H9 (cell line): ENCODE measurements around the gene EXOSC2. TPM values are rescaled to one million over a fixed set of nuclear protein-coding genes. Genes with fewer than 3 reads are reported as not detected.

Experiments
- DNase-seq: peaks from one replicate; pipeline ENCODE4 v3.0.0-alpha.2; 2017
- H2AFZ ChIP-seq: one replicate; pipeline ENCODE4 v1.6.1; 2013; ENCODE audit warnings: mild to moderate bottlenecking, low read length, control low read depth, moderate library complexity
- H2AK5ac ChIP-seq: 2 replicates; pipeline ENCODE4 v1.6.1; 2013; ENCODE audit warnings: low read length, control low read depth, mixed read lengths; ENCODE audit not compliant: insufficient read length
- H2BK120ac ChIP-seq: one replicate; pipeline ENCODE4 v1.6.1; 2013; ENCODE audit warnings: low read depth, mild to moderate bottlenecking, low read length, control low read depth, inconsistent platforms; ENCODE audit not compliant: poor library complexity, severe bottlenecking
- H2BK12ac ChIP-seq: 2 replicates; pipeline ENCODE4 v1.6.1; 2013; ENCODE audit warnings: low read length, control low read depth, mixed read lengths, low read depth; ENCODE audit not compliant: insufficient read length
- H2BK15ac ChIP-seq: 2 replicates; pipeline ENCODE4 v1.6.1; 2013; ENCODE audit warnings: low read depth, low read length, control low read depth
- H2BK20ac ChIP-seq: one replicate; pipeline ENCODE4 v1.6.1; 2013; ENCODE audit warnings: low read depth, mild to moderate bottlenecking, low read length, control low read depth, inconsistent platforms; ENCODE audit not compliant: poor library complexity, severe bottlenecking
- H2BK5ac ChIP-seq: 2 replicates; pipeline ENCODE4 v1.6.1; 2013; ENCODE audit warnings: low read length, control low read depth, mixed read lengths; ENCODE audit not compliant: insufficient read length
- H3K14ac ChIP-seq: 2 replicates; pipeline ENCODE4 v1.6.1; 2013; ENCODE audit warnings: low read length, control low read depth; ENCODE audit not compliant: insufficient read depth
- H3K18ac ChIP-seq: 2 replicates; pipeline ENCODE4 v1.6.1; 2013; ENCODE audit warnings: low read depth, mild to moderate bottlenecking, mixed read lengths, low read length, control low read depth; ENCODE audit not compliant: insufficient read length
- H3K23ac ChIP-seq: 2 replicates; pipeline ENCODE4 v1.6.1; 2013; ENCODE audit warnings: low read length, control low read depth, mixed read lengths, low read depth; ENCODE audit not compliant: insufficient read length
- H3K23me2 ChIP-seq: 2 replicates; pipeline ENCODE4 v1.6.1; 2013; ENCODE audit warnings: low read depth, mild to moderate bottlenecking, mixed read lengths, low read length, control low read depth; ENCODE audit not compliant: insufficient read length, poor library complexity, severe bottlenecking
- H3K27ac ChIP-seq: 2 replicates; pipeline ENCODE4 v1.5.1; 2013; ENCODE audit warnings: low read length, control low read depth, mixed read lengths, low read depth; ENCODE audit not compliant: insufficient read length
- H3K27me3 ChIP-seq: 2 replicates; pipeline ENCODE4 v1.6.1; 2013; ENCODE audit warnings: low read length, control low read depth, inconsistent platforms; ENCODE audit not compliant: insufficient read depth
- H3K4ac ChIP-seq: 2 replicates; pipeline ENCODE4 v1.6.1; 2013; ENCODE audit warnings: low read depth, mild to moderate bottlenecking, control low read depth, inconsistent platforms, low read length, moderate library complexity
- H3K4me1 ChIP-seq: 2 replicates; pipeline ENCODE4 v1.6.1; 2013; ENCODE audit warnings: low read length, control low read depth, inconsistent platforms; ENCODE audit not compliant: insufficient read depth
- H3K4me2 ChIP-seq: 2 replicates; pipeline ENCODE4 v1.6.1; 2013; ENCODE audit warnings: low read length, control low read depth, mixed read lengths; ENCODE audit not compliant: insufficient read length, insufficient read depth
- H3K56ac ChIP-seq: 2 replicates; pipeline ENCODE4 v1.6.1; 2013; ENCODE audit warnings: low read depth, mild to moderate bottlenecking, mixed read lengths, low read length, control low read depth; ENCODE audit not compliant: insufficient read length
- H3K79me1 ChIP-seq: 2 replicates; pipeline ENCODE4 v1.6.1; 2013; ENCODE audit warnings: low read depth, mild to moderate bottlenecking, moderate library complexity, low read length, control low read depth, inconsistent platforms; ENCODE audit not compliant: insufficient read depth, poor library complexity, severe bottlenecking
- H3K79me2 ChIP-seq: 2 replicates; pipeline ENCODE4 v1.6.1; 2013; ENCODE audit warnings: low read length, control low read depth, inconsistent platforms; ENCODE audit not compliant: insufficient read depth
- H3K9ac ChIP-seq: 2 replicates; pipeline ENCODE4 v1.6.1; 2013; ENCODE audit warnings: low read length, control low read depth, mixed read lengths; ENCODE audit not compliant: insufficient read length; ENCODE audit errors: extremely low read depth
- H3K9me3 ChIP-seq: one replicate; pipeline ENCODE4 v1.6.1; 2013; ENCODE audit warnings: low read depth, low read length, inconsistent platforms; ENCODE audit not compliant: control insufficient read depth
- H3T11ph ChIP-seq: one replicate; pipeline ENCODE4 v1.6.1; 2013; ENCODE audit warnings: mild to moderate bottlenecking, low read length, control low read depth, inconsistent platforms
- H4K20me1 ChIP-seq: one replicate; pipeline ENCODE4 v1.6.1; 2013; ENCODE audit not compliant: control insufficient read depth, insufficient read length, insufficient read depth
- H4K5ac ChIP-seq: 2 replicates; pipeline ENCODE4 v1.6.1; 2013; ENCODE audit warnings: low read depth, mild to moderate bottlenecking, mixed read lengths, low read length, control low read depth; ENCODE audit not compliant: insufficient read length
- H4K8ac ChIP-seq: replicated peaks from 2 replicates; pipeline ENCODE4 v1.6.1; 2013; ENCODE audit warnings: low read length, control low read depth, mixed read lengths, low read depth; ENCODE audit not compliant: insufficient read length
- H4K91ac ChIP-seq: 2 replicates; pipeline ENCODE4 v1.6.1; 2013; ENCODE audit warnings: low read depth, mild to moderate bottlenecking, moderate library complexity, mixed read lengths, low read length, control low read depth; ENCODE audit not compliant: insufficient read length
- H3K27ac Mint-ChIP-seq, 3 experiments: 2 replicates in 2 of 3; 3 replicates in 1 of 3; pipeline ENCODE4 v1.8.0; 2020 to 2021; ENCODE audit warnings: mixed read lengths in 3 of 3, mild to moderate bottlenecking in 1 of 3, moderate library complexity in 1 of 3
- H3K27me3 Mint-ChIP-seq: 2 replicates; pipeline ENCODE4 v1.8.0; 2021; ENCODE audit warnings: low read depth, mild to moderate bottlenecking, moderate library complexity, mixed read lengths
- H3K36me3 Mint-ChIP-seq, 3 experiments: 2 replicates in 2 of 3; 3 replicates in 1 of 3; pipeline ENCODE4 v1.8.0; 2020 to 2021; ENCODE audit warnings: low read depth in 3 of 3, mixed read lengths in 3 of 3; ENCODE audit not compliant: insufficient read depth in 1 of 3
- H3K4me1 Mint-ChIP-seq, 2 experiments: 2 replicates each; pipeline ENCODE4 v1.8.0; 2020; ENCODE audit warnings: mixed read lengths in 2 of 2
- H3K4me3 Mint-ChIP-seq, 2 experiments: 2 replicates in 1 of 2; 3 replicates in 1 of 2; pipeline ENCODE4 v1.8.0; 2020 to 2021; ENCODE audit warnings: mild to moderate bottlenecking in 2 of 2, mixed read lengths in 2 of 2, moderate library complexity in 1 of 2
- H3K9me3 Mint-ChIP-seq, 2 experiments: 2 replicates in 1 of 2; 3 replicates in 1 of 2; pipeline ENCODE4 v1.8.0; 2020; ENCODE audit warnings: mild to moderate bottlenecking in 2 of 2, mixed read lengths in 2 of 2, moderate library complexity in 1 of 2
- WGBS: extraction: QIAGEN DNeasy Blood & Tissue Kit; methylation state at CpG from one replicate; pipeline ENCODE4 v1.1.7; 2013; ENCODE audit warnings: missing lambda C conversion rate, low lambda C conversion rate, mixed read lengths; ENCODE audit not compliant: insufficient read length; ENCODE audit errors: extremely low coverage; 5-methylcytosine and 5-hydroxymethylcytosine counted together
- total RNA-seq: library from RNA; stranded (reverse); gene quantifications from 2 replicates; pipeline ENCODE4 v1.2.1, GENCODE V29; 2021
- TF ChIP-seq, protein P1 (sequence below): fragments of 200-600 bp; sonication (generic); conservative IDR thresholded peaks from 3 replicates; pipeline ENCODE4 v1.8.0; 2021; ENCODE audit warnings: antibody characterized with exemption, mild to moderate bottlenecking

Gene EXOSC2
- total RNA-seq, 1 experiment from 2014 or later, result 94.5 TPM

DNA sequence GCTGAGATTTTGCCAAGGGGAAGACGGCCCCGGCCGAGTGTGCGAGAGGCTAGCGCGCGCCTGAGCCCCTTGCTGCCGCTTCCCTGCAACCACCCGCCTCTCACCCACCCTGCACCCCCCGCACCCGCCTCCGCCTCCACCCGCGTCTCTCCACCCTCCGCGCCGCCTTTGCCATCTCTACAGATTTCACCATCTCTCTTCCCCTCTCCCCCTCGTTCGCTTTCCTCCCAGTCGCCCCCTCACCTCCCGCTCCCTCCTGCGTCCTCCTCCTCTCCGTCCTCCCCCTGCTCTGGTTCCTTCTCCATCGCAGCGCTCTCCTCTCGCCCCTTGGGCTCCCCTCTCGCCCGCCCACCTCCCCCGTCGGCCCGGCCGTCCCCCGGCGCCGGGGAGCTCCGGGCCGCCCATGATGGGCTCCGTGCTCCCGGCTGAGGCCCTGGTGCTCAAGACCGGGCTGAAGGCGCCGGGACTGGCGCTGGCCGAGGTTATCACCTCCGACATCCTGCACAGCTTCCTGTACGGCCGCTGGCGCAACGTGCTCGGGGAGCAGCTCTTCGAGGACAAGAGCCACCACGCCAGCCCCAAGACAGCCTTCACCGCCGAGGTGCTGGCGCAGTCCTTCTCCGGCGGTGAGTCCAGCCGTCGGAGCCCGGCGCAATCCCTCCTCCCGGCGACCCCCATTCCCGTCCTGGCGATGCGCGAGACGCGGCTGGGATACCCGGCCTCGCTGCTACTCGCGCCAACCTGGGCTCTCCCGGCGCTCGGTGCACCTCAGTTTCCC lies 29.1 kb upstream of the EXOSC2 start, which contains the start of gene PRDM12:
TSS of gene PRDM12 (plus strand) at position 344 of the 778 bp plus-strand sequence. CDS start at position 404, 60 bp downstream.
- Histone ChIP-seq H3K4ac (no peak within 1 kb of the TSS), H3K27ac (no peak within 1 kb of the TSS), H3K79me2 (no peaks in the 10 kb centered on the region), H3K56ac (no peak within 1 kb of the TSS), H4K91ac (no peak within 1 kb of the TSS), H3K9me3 (no peaks in the 10 kb centered on the region), H3K4me2 (peak within 1 kb of the TSS; percentile 44), H3T11ph (no peak within 1 kb of the TSS), H2AK5ac (no peak within 1 kb of the TSS), H3K9ac (no peak within 1 kb of the TSS), H3K4me1 (no peaks in the 10 kb centered on the region; the same call in 1 of the 2 replicates), H3K14ac (no peak within 1 kb of the TSS), H4K8ac (no peak within 1 kb of the TSS), H2BK5ac (no peak within 1 kb of the TSS), H3K23ac (no peak within 1 kb of the TSS), H4K20me1 (no peaks in the 10 kb centered on the region), H3K79me1 (no peaks in the 10 kb centered on the region), H2AFZ (no peak within 1 kb of the TSS), H2BK120ac (no peak within 1 kb of the TSS), H3K18ac (no peak within 1 kb of the TSS), H2BK15ac (no peak within 1 kb of the TSS), H3K27me3 (peaks cover 85% of the 10 kb centered on the region), H2BK12ac (no peak within 1 kb of the TSS), H4K5ac (no peak within 1 kb of the TSS), H2BK20ac (no peak within 1 kb of the TSS), H3K23me2 (peaks cover 15% of the 10 kb centered on the region)
- H3K27ac Mint-ChIP-seq, result no peak within 1 kb of the TSS
- peaks cover 100% of the 10 kb centered on the region for H3K27me3 Mint-ChIP-seq
- TF ChIP-seq, protein P1, sequence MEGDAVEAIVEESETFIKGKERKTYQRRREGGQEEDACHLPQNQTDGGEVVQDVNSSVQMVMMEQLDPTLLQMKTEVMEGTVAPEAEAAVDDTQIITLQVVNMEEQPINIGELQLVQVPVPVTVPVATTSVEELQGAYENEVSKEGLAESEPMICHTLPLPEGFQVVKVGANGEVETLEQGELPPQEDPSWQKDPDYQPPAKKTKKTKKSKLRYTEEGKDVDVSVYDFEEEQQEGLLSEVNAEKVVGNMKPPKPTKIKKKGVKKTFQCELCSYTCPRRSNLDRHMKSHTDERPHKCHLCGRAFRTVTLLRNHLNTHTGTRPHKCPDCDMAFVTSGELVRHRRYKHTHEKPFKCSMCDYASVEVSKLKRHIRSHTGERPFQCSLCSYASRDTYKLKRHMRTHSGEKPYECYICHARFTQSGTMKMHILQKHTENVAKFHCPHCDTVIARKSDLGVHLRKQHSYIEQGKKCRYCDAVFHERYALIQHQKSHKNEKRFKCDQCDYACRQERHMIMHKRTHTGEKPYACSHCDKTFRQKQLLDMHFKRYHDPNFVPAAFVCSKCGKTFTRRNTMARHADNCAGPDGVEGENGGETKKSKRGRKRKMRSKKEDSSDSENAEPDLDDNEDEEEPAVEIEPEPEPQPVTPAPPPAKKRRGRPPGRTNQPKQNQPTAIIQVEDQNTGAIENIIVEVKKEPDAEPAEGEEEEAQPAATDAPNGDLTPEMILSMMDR, result no peak
- peak; percentile 73 for DNase-seq
- H3K9me3 Mint-ChIP-seq, result no peaks in the 10 kb centered on the region; a peak in 2 of 5 replicates
- H3K4me1 Mint-ChIP-seq, result peaks cover 11 to 34% of the 10 kb centered on the region in 2 experiments
- peak within 1 kb of the TSS; percentile 35 to 83 for H3K4me3 Mint-ChIP-seq
- WGBS, result no CpG with 5 or more reads among the region's 76 CpGs
- peaks cover 0 to 1% (median 0%) of the 10 kb centered on the region in 3 experiments; a peak in 2 of 7 replicates for H3K36me3 Mint-ChIP-seq
